Measurements from ENCODE around the gene ANKRD12.

Gene ANKRD12

GRCh38 chr18:9174302-9174701, 37.7 kb downstream of the ANKRD12 start:
- Mint-ChIP-seq H3K36me3 (ENCODE audit: low read depth) (peaks cover 61% of the 10 kb centered on the region), H3K9me3 (peaks cover 9% of the 10 kb centered on the region), H3K27ac (peak overlapping the region; percentile 67), H3K4me1 (ENCODE audit: low read depth) (peaks cover 78% of the 10 kb centered on the region), H3K27me3 (no peaks in the 10 kb centered on the region), H3K4me3 (no peak overlapping the region)
- no peak for DNase-seq

DNA sequence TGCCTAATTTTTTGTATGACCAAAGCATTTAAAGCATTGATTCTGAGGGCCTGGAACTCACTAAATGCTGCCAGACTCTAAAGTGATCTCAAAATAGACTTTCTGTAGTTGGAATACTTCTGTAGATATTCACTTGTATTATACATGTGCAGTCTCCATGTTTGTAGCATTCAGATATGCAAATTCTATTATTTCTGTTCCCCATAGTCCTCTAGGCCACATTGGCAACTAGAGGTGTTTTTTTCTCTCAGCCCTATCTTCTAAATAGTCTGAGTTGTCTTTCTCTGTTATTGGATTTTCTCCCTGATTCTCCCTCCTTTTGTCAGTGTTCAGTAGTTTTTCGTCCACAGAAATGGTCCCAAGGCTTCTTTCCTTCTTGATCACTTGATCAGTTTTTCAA, 38.5 kb downstream of the ANKRD12 start:
- peaks cover 60% of the 10 kb centered on the region for H3K36me3 Mint-ChIP-seq (ENCODE audit: low read depth)
- peaks cover 76% of the 10 kb centered on the region for H3K4me1 Mint-ChIP-seq (ENCODE audit: low read depth)
- H3K27ac Mint-ChIP-seq: peak overlapping the region; percentile 74
- no peak overlapping the region for H3K4me3 Mint-ChIP-seq
- no peaks in the 10 kb centered on the region for H3K27me3 Mint-ChIP-seq
- no peak for DNase-seq
- peaks cover 9% of the 10 kb centered on the region for H3K9me3 Mint-ChIP-seq

GRCh38 chr18:9177031-9177430, 40.5 kb downstream of the ANKRD12 start:
- H3K4me3 Mint-ChIP-seq: no peak overlapping the region
- H3K27ac Mint-ChIP-seq: no peak overlapping the region
- no peak for DNase-seq
- H3K27me3 Mint-ChIP-seq: no peaks in the 10 kb centered on the region
- peaks cover 73% of the 10 kb centered on the region for H3K4me1 Mint-ChIP-seq (ENCODE audit: low read depth)
- H3K9me3 Mint-ChIP-seq: peaks cover 5% of the 10 kb centered on the region
- peaks cover 48% of the 10 kb centered on the region for H3K36me3 Mint-ChIP-seq (ENCODE audit: low read depth)

GRCh38 chr18:9177466-9177865, 40.9 kb downstream of the ANKRD12 start:
- DNase-seq: no peak
- H3K27me3 Mint-ChIP-seq: no peaks in the 10 kb centered on the region
- peaks cover 4% of the 10 kb centered on the region for H3K9me3 Mint-ChIP-seq
- no peak overlapping the region for H3K4me3 Mint-ChIP-seq
- H3K4me1 Mint-ChIP-seq (ENCODE audit: low read depth): peaks cover 71% of the 10 kb centered on the region
- H3K36me3 Mint-ChIP-seq (ENCODE audit: low read depth): peaks cover 51% of the 10 kb centered on the region
- peak overlapping the region; percentile 54 for H3K27ac Mint-ChIP-seq

- H3K4me1 Mint-ChIP-seq (ENCODE audit: low read depth): peaks cover 74% of the 10 kb centered on the region
- no peak for DNase-seq
- H3K27me3 Mint-ChIP-seq: no peaks in the 10 kb centered on the region
- H3K4me3 Mint-ChIP-seq: no peak overlapping the region
- H3K36me3 Mint-ChIP-seq (ENCODE audit: low read depth): peaks cover 62% of the 10 kb centered on the region
- H3K27ac Mint-ChIP-seq: no peak overlapping the region
- H3K9me3 Mint-ChIP-seq: peaks cover 4% of the 10 kb centered on the region
Measured at GRCh38 chr18:9178557-9178956, 42.0 kb downstream of the ANKRD12 start.

GRCh38 chr18:9181275-9181674, 44.7 kb downstream of the ANKRD12 start:
- no peak overlapping the region for H3K27ac Mint-ChIP-seq
- no peak for DNase-seq
- H3K36me3 Mint-ChIP-seq (ENCODE audit: low read depth): peaks cover 72% of the 10 kb centered on the region
- no peaks in the 10 kb centered on the region for H3K9me3 Mint-ChIP-seq
- no peak overlapping the region for H3K4me3 Mint-ChIP-seq
- H3K27me3 Mint-ChIP-seq: no peaks in the 10 kb centered on the region
- peaks cover 75% of the 10 kb centered on the region for H3K4me1 Mint-ChIP-seq (ENCODE audit: low read depth)

- H3K4me1 Mint-ChIP-seq (ENCODE audit: low read depth): peaks cover 65% of the 10 kb centered on the region
- no peaks in the 10 kb centered on the region for H3K9me3 Mint-ChIP-seq
- no peak for DNase-seq
- no peak overlapping the region for H3K4me3 Mint-ChIP-seq
- H3K36me3 Mint-ChIP-seq (ENCODE audit: low read depth): peaks cover 71% of the 10 kb centered on the region
- H3K27ac Mint-ChIP-seq: no peak overlapping the region
- H3K27me3 Mint-ChIP-seq: no peaks in the 10 kb centered on the region
Measured at GRCh38 chr18:9182852-9183399, 46.3 kb downstream of the ANKRD12 start.

GRCh38 chr18:9184998-9185613, 48.5 kb downstream of the ANKRD12 start:
- H3K27me3 Mint-ChIP-seq: no peaks in the 10 kb centered on the region
- peaks cover 64% of the 10 kb centered on the region for H3K4me1 Mint-ChIP-seq (ENCODE audit: low read depth)
- H3K36me3 Mint-ChIP-seq (ENCODE audit: low read depth): peaks cover 78% of the 10 kb centered on the region
- H3K9me3 Mint-ChIP-seq: no peaks in the 10 kb centered on the region
- no peak for DNase-seq
- H3K27ac Mint-ChIP-seq: peak overlapping the region; percentile 67
- peak overlapping the region; percentile 60 for H3K4me3 Mint-ChIP-seq

GRCh38 chr18:9188359-9189231, 52.0 kb downstream of the ANKRD12 start:
- no peak overlapping the region for H3K4me3 Mint-ChIP-seq
- no peaks in the 10 kb centered on the region for H3K9me3 Mint-ChIP-seq
- H3K36me3 Mint-ChIP-seq (ENCODE audit: low read depth): peaks cover 91% of the 10 kb centered on the region
- DNase-seq: no peak
- no peaks in the 10 kb centered on the region for H3K27me3 Mint-ChIP-seq
- H3K4me1 Mint-ChIP-seq (ENCODE audit: low read depth): peaks cover 60% of the 10 kb centered on the region
- peak overlapping the region; percentile 3 for H3K27ac Mint-ChIP-seq

- Mint-ChIP-seq H3K9me3 (no peaks in the 10 kb centered on the region), H3K27ac (no peak overlapping the region), H3K27me3 (no peaks in the 10 kb centered on the region), H3K4me1 (ENCODE audit: low read depth) (peaks cover 55% of the 10 kb centered on the region), H3K36me3 (ENCODE audit: low read depth) (peaks cover 88% of the 10 kb centered on the region), H3K4me3 (no peak overlapping the region)
- no peak for DNase-seq
Measured at GRCh38 chr18:9189491-9189890, 52.9 kb downstream of the ANKRD12 start.

DNA sequence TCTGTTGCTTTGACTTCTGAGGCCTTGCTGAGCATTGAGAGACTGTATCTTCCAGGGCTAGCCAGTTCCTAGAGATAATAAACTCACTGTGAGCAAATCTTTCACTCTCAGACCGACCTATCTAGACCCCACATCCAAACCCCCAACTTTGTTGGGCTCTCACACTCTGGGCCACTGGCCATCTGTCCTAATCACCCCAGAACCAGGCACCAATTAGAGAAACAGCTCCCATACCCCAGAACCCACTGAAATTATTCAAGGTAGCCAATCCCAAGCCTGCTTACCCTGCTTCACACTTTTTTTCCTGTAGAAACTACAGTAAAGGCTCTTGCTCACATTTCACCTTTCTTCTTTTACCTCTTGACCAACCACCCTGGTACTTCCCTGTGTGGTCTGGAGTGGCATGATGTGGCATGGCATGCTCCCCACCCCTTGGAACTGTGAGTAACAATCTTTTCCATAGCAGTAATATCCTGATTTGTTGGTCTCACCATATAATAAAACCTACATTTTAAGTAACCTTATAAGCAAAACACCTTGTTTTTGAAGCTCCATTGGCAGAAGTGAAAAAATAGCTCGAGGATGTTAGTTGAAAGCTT, 55.2 kb downstream of the ANKRD12 start:
- H3K36me3 Mint-ChIP-seq (ENCODE audit: low read depth): peaks cover 86% of the 10 kb centered on the region
- no peaks in the 10 kb centered on the region for H3K27me3 Mint-ChIP-seq
- no peaks in the 10 kb centered on the region for H3K9me3 Mint-ChIP-seq
- H3K4me3 Mint-ChIP-seq: no peak overlapping the region
- peak overlapping the region; percentile 71 for H3K27ac Mint-ChIP-seq
- peaks cover 47% of the 10 kb centered on the region for H3K4me1 Mint-ChIP-seq (ENCODE audit: low read depth)
- no peak for DNase-seq

DNA sequence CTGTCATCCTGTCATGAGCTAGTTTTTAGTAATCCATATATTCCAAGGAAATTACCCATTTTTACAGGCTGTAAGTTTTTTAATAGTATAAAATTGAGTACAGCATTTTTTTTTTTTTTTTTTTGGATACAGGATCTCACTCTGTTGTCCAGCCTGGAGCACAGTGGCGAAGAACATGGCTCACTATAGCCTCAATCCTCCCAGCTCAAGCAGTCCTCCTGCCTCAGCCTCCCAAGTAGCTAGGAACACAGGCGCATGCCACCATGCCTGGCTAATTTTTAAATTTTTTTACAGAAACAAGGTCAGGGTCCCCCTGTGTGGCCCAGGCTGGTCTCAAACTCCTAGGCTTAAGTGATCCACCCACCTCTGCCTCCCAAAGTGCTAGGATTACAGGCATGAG, 56.5 kb downstream of the ANKRD12 start:
- H3K27ac Mint-ChIP-seq: peak overlapping the region; percentile 6
- peaks cover 46% of the 10 kb centered on the region for H3K4me1 Mint-ChIP-seq (ENCODE audit: low read depth)
- no peaks in the 10 kb centered on the region for H3K27me3 Mint-ChIP-seq
- H3K9me3 Mint-ChIP-seq: no peaks in the 10 kb centered on the region
- no peak overlapping the region for H3K4me3 Mint-ChIP-seq
- no peak for DNase-seq
- peaks cover 87% of the 10 kb centered on the region for H3K36me3 Mint-ChIP-seq (ENCODE audit: low read depth)

DNA sequence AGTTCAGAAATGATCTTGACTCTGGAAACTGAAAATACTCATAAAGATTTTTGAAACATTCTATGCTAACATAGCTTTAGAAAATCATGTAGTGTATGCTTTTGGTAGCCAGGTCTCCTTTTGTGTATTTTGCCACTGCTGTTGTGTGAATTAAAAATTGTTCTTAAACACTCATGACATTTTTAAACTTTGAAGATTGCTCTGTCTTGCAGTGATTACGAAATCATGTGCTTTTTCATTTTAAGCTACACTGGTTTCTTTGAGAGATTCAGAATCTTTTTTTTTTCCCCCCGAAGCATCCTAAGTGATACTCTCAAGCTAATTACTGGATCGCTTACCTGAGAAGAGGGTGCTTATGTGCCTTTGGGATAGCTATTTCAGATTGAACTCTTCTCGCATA, 60.0 kb downstream of the ANKRD12 start:
- H3K4me1 Mint-ChIP-seq (ENCODE audit: low read depth): peaks cover 30% of the 10 kb centered on the region
- DNase-seq: no peak
- H3K4me3 Mint-ChIP-seq: no peak overlapping the region
- H3K27me3 Mint-ChIP-seq: no peaks in the 10 kb centered on the region
- H3K9me3 Mint-ChIP-seq: no peaks in the 10 kb centered on the region
- no peak overlapping the region for H3K27ac Mint-ChIP-seq
- peaks cover 73% of the 10 kb centered on the region for H3K36me3 Mint-ChIP-seq (ENCODE audit: low read depth)

DNA sequence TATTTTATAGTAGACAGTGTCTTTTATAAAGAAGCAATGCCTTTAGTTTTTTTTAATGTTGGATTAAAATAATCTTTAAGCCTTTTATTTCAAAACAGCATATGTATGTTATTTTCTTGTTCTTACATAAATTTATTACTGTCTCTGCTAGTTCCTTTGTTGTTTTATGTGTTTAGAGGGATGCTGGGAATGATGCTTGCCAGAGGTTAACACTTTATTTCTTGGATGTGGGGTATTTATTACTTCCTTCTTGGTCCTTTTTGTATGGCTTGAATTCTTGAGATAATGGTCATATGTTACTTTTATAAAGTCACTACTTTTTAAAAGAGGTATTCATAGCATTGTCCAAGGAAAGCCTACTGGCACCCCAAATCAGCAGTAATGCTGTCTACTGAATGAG, 63.1 kb downstream of the ANKRD12 start:
- no peaks in the 10 kb centered on the region for H3K9me3 Mint-ChIP-seq
- no peak overlapping the region for H3K4me3 Mint-ChIP-seq
- H3K36me3 Mint-ChIP-seq (ENCODE audit: low read depth): peaks cover 68% of the 10 kb centered on the region
- peaks cover 18% of the 10 kb centered on the region for H3K4me1 Mint-ChIP-seq (ENCODE audit: low read depth)
- DNase-seq: no peak
- no peak overlapping the region for H3K27ac Mint-ChIP-seq
- H3K27me3 Mint-ChIP-seq: no peaks in the 10 kb centered on the region

DNA sequence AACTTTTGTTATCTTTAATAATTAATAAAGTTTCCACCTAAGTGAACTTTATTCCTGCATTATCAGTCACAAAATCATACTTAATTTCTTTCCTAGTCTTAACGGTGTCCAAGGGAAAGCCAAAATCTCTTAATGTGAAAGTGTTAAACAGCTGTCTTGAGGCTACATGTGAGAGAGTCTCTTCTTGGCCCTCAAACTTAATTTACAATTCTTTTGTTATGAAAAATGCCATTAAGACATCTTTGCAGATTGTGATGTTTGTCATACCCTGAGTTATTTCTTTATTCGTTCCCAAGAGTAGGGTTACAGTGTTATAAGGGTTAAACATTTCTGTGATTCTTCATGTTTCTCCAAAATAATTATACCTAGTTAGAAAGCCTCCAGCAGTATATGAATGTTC, 64.6 kb downstream of the ANKRD12 start:
- Mint-ChIP-seq H3K9me3 (no peaks in the 10 kb centered on the region), H3K27ac (no peak overlapping the region), H3K27me3 (no peaks in the 10 kb centered on the region), H3K36me3 (ENCODE audit: low read depth) (peaks cover 70% of the 10 kb centered on the region), H3K4me3 (no peak overlapping the region), H3K4me1 (ENCODE audit: low read depth) (peaks cover 15% of the 10 kb centered on the region)
- no peak for DNase-seq
